Kidney (tissue), 14 donors: ENCODE data around the gene LRCOL1. TPM values are rescaled to one million over a fixed set of nuclear protein-coding genes. Genes with fewer than 3 reads are reported as not detected.

ENCODE experiments used
- DNase-seq, 5 donors: peaks; one replicate each; pipeline ENCODE4 v3.0.0-alpha.2; 2013 to 2020
- FAIRE-seq: peaks from 2 replicates; lab custom pipeline; 2012; peaks lifted over from hg19 to GRCh38; lab: Jason Lieb, UNC
- H3K27ac ChIP-seq, 2 donors: one replicate each; pipeline ENCODE4 v1.7.0; 2013; ENCODE audit warnings: low read depth in 2 of 2, low read length in 2 of 2, inconsistent platforms in 1 of 2
- H3K27me3 ChIP-seq: one replicate; pipeline ENCODE4 v1.7.1; 2013; ENCODE audit warnings: low read length, inconsistent platforms; ENCODE audit not compliant: control insufficient read depth, insufficient read depth
- H3K36me3 ChIP-seq, 3 donors: one replicate each; pipeline versions ENCODE4 v1.7.0 to v1.7.1; 2013; ENCODE audit warnings: low read length in 3 of 3, control low read depth in 1 of 3, inconsistent platforms in 1 of 3; ENCODE audit not compliant: insufficient read depth in 3 of 3, control insufficient read depth in 2 of 3
- H3K4me1 ChIP-seq, 3 donors: one replicate each; pipeline versions ENCODE4 v1.7.0 to v1.7.1; 2013; ENCODE audit warnings: low read length in 3 of 3, inconsistent platforms in 1 of 3, low read depth in 1 of 3; ENCODE audit not compliant: control insufficient read depth in 2 of 3, insufficient read depth in 2 of 3
- H3K4me3 ChIP-seq, 3 donors: one replicate each; pipeline versions ENCODE4 v1.7.0 to v1.8.1; 2013; ENCODE audit warnings: low read length in 3 of 3, control low read depth in 1 of 3, inconsistent platforms in 1 of 3
- H3K9ac ChIP-seq, 3 donors: one replicate each; pipeline versions ENCODE4 v1.7.0 to v1.7.1; 2013; ENCODE audit warnings: low read length in 3 of 3, control low read depth in 1 of 3, inconsistent platforms in 1 of 3
- H3K9me3 ChIP-seq, 3 donors: one replicate each; pipeline versions ENCODE4 v1.7.0 to v1.7.1; 2013; ENCODE audit warnings: low read length in 3 of 3, control low read depth in 1 of 3, inconsistent platforms in 1 of 3; ENCODE audit not compliant: control insufficient read depth in 2 of 3, insufficient read depth in 1 of 3
- CTCF ChIP-seq: IDR thresholded peaks from 3 replicates; pipeline ENCODE4 v1.5.1; 2012; ENCODE audit warnings: mild to moderate bottlenecking, moderate library complexity, borderline replicate concordance; ENCODE audit not compliant: insufficient read depth; ENCODE audit errors: extremely low read depth
- intact Hi-C: fragments of 100-400 bp; cut with DNase I; formaldehyde crosslinking; loops from one replicate; pipeline ENCODE4 v1.11.1; 2022
- polyA plus RNA-seq: library from polyadenylated mRNA; stranded (reverse); fragments of 350-450 nt; fragmentation: Illumina TruSeq; extraction: RNeasy Lipid Tissue Mini Kit (QIAGEN cat#74804); gene quantifications from one replicate; pipeline ENCODE4 v1.2.3, GENCODE V29; 2014; ENCODE audit warnings: low read depth, low replicate concordance; ENCODE audit not compliant: insufficient read depth
- total RNA-seq: library from RNA; stranded (reverse); fragmentation: NEBNext Ultra II Directional; extraction: Animal tissue kit (Norgen Biotek cat#: 25700); gene quantifications from one replicate; pipeline ENCODE4 v1.2.1, GENCODE V29; 2021
- donor health status: control.
- donor health status: control.
- donor health status: control.
- donor health status: control.
- donor health status: control.
- donor health status: DM: yes; HTN: yes; CAD: no.
- donor health status: Normal renal cell carcinoma (clear cell type).

Gene LRCOL1
- total and polyA plus RNA-seq, 2 donors from 2014 or later: 1.0 to 1.8 TPM

- no peak for DNase-seq
- intact Hi-C loops: no loop called here
- Histone ChIP-seq H3K9ac (no peak overlapping the region), H3K27me3 (no peaks in the 10 kb centered on the region), H3K4me3 (no peak overlapping the region), H3K9me3 (no peaks in the 10 kb centered on the region), H3K36me3 (peaks cover 4 to 11% (median 4%) of the 10 kb centered on the region in 3 donors), H3K4me1 (no peaks in the 10 kb centered on the region), H3K27ac (no peak overlapping the region)
- TF ChIP-seq CTCF: no peak
- FAIRE-seq: no peak
These were observed 33.0 kb downstream of the LRCOL1 start for GRCh38 chr12:132577191-132577920.

- Histone ChIP-seq H3K36me3 (peaks cover 4 to 11% (median 4%) of the 10 kb centered on the region in 3 donors), H3K27me3 (no peaks in the 10 kb centered on the region), H3K9me3 (no peaks in the 10 kb centered on the region), H3K27ac (no peak overlapping the region), H3K4me3 (no peak overlapping the region), H3K4me1 (no peaks in the 10 kb centered on the region), H3K9ac (no peak overlapping the region)
- FAIRE-seq (no peak), DNase-seq (no peak)
- no peak for TF ChIP-seq CTCF
- intact Hi-C loops: no loop called here
These were observed 33.7 kb downstream of the LRCOL1 start for GRCh38 chr12:132576701-132577100.

GRCh38 chr12:132575661-132576060, 34.7 kb downstream of the LRCOL1 start:
- no peaks in the 10 kb centered on the region for H3K27me3 ChIP-seq
- DNase-seq (no peak), FAIRE-seq (no peak)
- H3K4me1 ChIP-seq: no peaks in the 10 kb centered on the region
- no peak overlapping the region for H3K4me3 ChIP-seq
- H3K9me3 ChIP-seq: no peaks in the 10 kb centered on the region
- H3K9ac ChIP-seq: no peak overlapping the region
- H3K27ac ChIP-seq: no peak overlapping the region
- H3K36me3 ChIP-seq: peaks cover 4 to 11% (median 4%) of the 10 kb centered on the region in 3 donors
- intact Hi-C loops: no loop called here
- TF ChIP-seq CTCF: no peak
